A549 (cell line): ENCODE results near the gene ZP1. TPM values are rescaled to one million over a fixed set of nuclear protein-coding genes. Genes with fewer than 3 reads are reported as not detected.

Experiments
- ATAC-seq, 2 experiments: fragments of 200-7000 bp in 1 of 2; fragments of >200 bp in 1 of 2; cut with Nextera tagmentation in 1 of 2; cut with Tn5 transposase in 1 of 2; 3 replicates each; pipeline versions ENCODE4 v1.8.0 to v1.9.1; 2018 to 2020; ENCODE audit warnings: mild to moderate bottlenecking in 1 of 2, moderate library complexity in 1 of 2
- CTCF ChIA-PET: fragments of 300-600 bp; sonication (Branson Sonifier 250); formaldehyde crosslinking; extraction: SDS; loops from one replicate; lab custom pipeline; 2021; ENCODE audit warnings: antibody characterized with exemption, inconsistent platforms; lab: Yijun Ruan, JAX
- POLR2A ChIA-PET: fragments of 350-600 bp; formaldehyde crosslinking; extraction: SDS; loops from one replicate; lab custom pipeline; 2021; ENCODE audit warnings: antibody characterized with exemption, inconsistent platforms; lab: Yijun Ruan, JAX
- DNase-seq, 2 experiments: peaks; one replicate each; pipeline versions ENCODE4 v3.0.0 to v3.0.0-alpha.2; 2011 to 2016; ENCODE audit warnings: low read depth in 1 of 2, low spot score in 1 of 2
- FAIRE-seq: peaks from 2 replicates; lab custom pipeline; 2011; peaks lifted over from hg19 to GRCh38; lab: Jason Lieb, UNC
- H3K27ac ChIP-seq, 2 experiments: fragments of >200 bp; sonication (Bioruptor Twin); formaldehyde crosslinking; 3 replicates each; pipeline ENCODE4 v1.5.1; 2016 to 2017
- H3K4me1 ChIP-seq: fragments of >200 bp; sonication (Bioruptor Twin); formaldehyde crosslinking; 3 replicates; pipeline ENCODE4 v1.6.1; 2016
- H3K4me2 ChIP-seq: fragments of >200 bp; sonication (Bioruptor Twin); formaldehyde crosslinking; 3 replicates; pipeline ENCODE4 v1.6.1; 2016
- H3K4me3 ChIP-seq: fragments of >200 bp; sonication (Bioruptor Twin); formaldehyde crosslinking; 3 replicates; pipeline ENCODE4 v1.5.1; 2016
- H3K9me3 ChIP-seq: fragments of >200 bp; sonication (Bioruptor Twin); formaldehyde crosslinking; 3 replicates; pipeline ENCODE4 v1.6.1; 2016
- CHD2 ChIP-seq: fragments of 150-350 bp; IDR thresholded peaks from 2 replicates; pipeline ENCODE4 v1.6.1; 2014; ENCODE audit warnings: low read length; ENCODE audit not compliant: partially characterized antibody
- E2F6 ChIP-seq: IDR thresholded peaks from 2 replicates; pipeline ENCODE4 v1.6.1; 2012; ENCODE audit warnings: low read depth, borderline replicate concordance
- EHF ChIP-seq: fragments of 250-450 bp; sonication (Bioruptor Pico); IDR thresholded peaks from 2 replicates; pipeline ENCODE4 v1.5.0; 2020; ENCODE audit warnings: mild to moderate bottlenecking
- ELK1 ChIP-seq: fragments of 150-350 bp; IDR thresholded peaks from 2 replicates; pipeline ENCODE4 v1.6.1; 2014; ENCODE audit warnings: low read depth, mild to moderate bottlenecking, low read length
- FOSL2 ChIP-seq, 2 experiments: fragments of 450-650 bp in 1 of 2; fragments of >200 bp in 1 of 2; sonication (Bioruptor Twin) in 1 of 2; formaldehyde crosslinking; IDR thresholded peaks; 2 replicates each; pipeline versions ENCODE4 v1.5.0 to v1.6.1; 2016 to 2020; ENCODE audit warnings: mild to moderate bottlenecking in 1 of 2, moderate library complexity in 1 of 2
- GATA3 ChIP-seq: IDR thresholded peaks from 2 replicates; pipeline ENCODE4 v1.6.1; 2012; ENCODE audit warnings: borderline replicate concordance
- HDAC2 ChIP-seq: fragments of 200-600 bp; sonication (generic); IDR thresholded peaks from 2 replicates; pipeline ENCODE4 v1.6.1; 2016
- HMGXB4 ChIP-seq: fragments of 250-450 bp; sonication (Bioruptor Pico); IDR thresholded peaks from 2 replicates; pipeline ENCODE4 v1.5.0; 2021; ENCODE audit warnings: mild to moderate bottlenecking, moderate library complexity, borderline replicate concordance
- JUNB ChIP-seq: fragments of >200 bp; sonication (Bioruptor Twin); formaldehyde crosslinking; IDR thresholded peaks from 2 replicates; pipeline ENCODE4 v1.6.1; 2016
- KDM1A ChIP-seq: fragments of 200-600 bp; sonication (generic); IDR thresholded peaks from 2 replicates; pipeline ENCODE4 v1.6.1; 2016; ENCODE audit warnings: low read depth, mild to moderate bottlenecking
- MAZ ChIP-seq: fragments of 150-350 bp; IDR thresholded peaks from 2 replicates; pipeline ENCODE4 v1.6.1; 2014; ENCODE audit warnings: antibody characterized with exemption, low read depth, low read length, borderline replicate concordance
- NPAS2 ChIP-seq: fragments of 250-450 bp; sonication (Bioruptor Pico); IDR thresholded peaks from 2 replicates; pipeline ENCODE4 v1.8.0; 2022; ENCODE audit warnings: mild to moderate bottlenecking, moderate library complexity, borderline replicate concordance
- PBX3 ChIP-seq: IDR thresholded peaks from 2 replicates; pipeline ENCODE4 v1.6.1; 2012
- PHF8 ChIP-seq: fragments of 200-600 bp; sonication (generic); IDR thresholded peaks from 2 replicates; pipeline ENCODE4 v1.6.1; 2016; ENCODE audit warnings: low read depth, mild to moderate bottlenecking, antibody characterized with exemption, moderate library complexity, borderline replicate concordance
- RARB ChIP-seq: fragments of 250-450 bp; sonication (Bioruptor Pico); IDR thresholded peaks from 2 replicates; pipeline ENCODE4 v1.8.0; 2021; ENCODE audit warnings: mild to moderate bottlenecking, moderate library complexity
- RCOR1 ChIP-seq: fragments of 150-350 bp; IDR thresholded peaks from 2 replicates; pipeline ENCODE4 v1.6.1; 2014; ENCODE audit warnings: antibody characterized with exemption, low read length, low read depth
- RFX5 ChIP-seq: fragments of 450-650 bp; IDR thresholded peaks from 2 replicates; pipeline ENCODE4 v1.7.1; 2014; ENCODE audit warnings: antibody characterized with exemption, mild to moderate bottlenecking, moderate library complexity
- SREBF2 ChIP-seq: fragments of 450-650 bp; IDR thresholded peaks from 2 replicates; pipeline ENCODE4 v1.6.1; 2014; ENCODE audit warnings: mild to moderate bottlenecking, moderate library complexity
- TP53 ChIP-seq: fragments of 250-450 bp; sonication (Bioruptor Pico); IDR thresholded peaks from 2 replicates; pipeline ENCODE4 v1.5.0; 2021; ENCODE audit warnings: mild to moderate bottlenecking, moderate library complexity
- ZFP36 ChIP-seq: fragments of 450-650 bp; IDR thresholded peaks from 2 replicates; pipeline ENCODE4 v1.6.1; 2014; ENCODE audit warnings: borderline replicate concordance; ENCODE audit not compliant: partially characterized antibody
- WGBS: methylation state at CpG from one replicate; pipeline ENCODE4 v1.1.6; 2017; ENCODE audit errors: missing lambda C conversion rate; 5-methylcytosine and 5-hydroxymethylcytosine counted together
- polyA plus RNA-seq, 4 experiments: library from polyadenylated mRNA; depleted of rRNA in 3 of 4; stranded (reverse); fragments of >200 nt; fragmentation: RNase III in 1 of 4; extraction: RNeasy Plus Mini Kit Qiagen cat#74134 plus additional on column Dnase treatment in 1 of 4; gene quantifications; 2 replicates in 3 of 4; 3 replicates in 1 of 4; pipeline ENCODE4 v1.2.3, GENCODE V29; 2011 to 2017

ZP1 gene
- polyA plus RNA-seq, 2 of the 4 experiments (the other 2 are of a cell fraction), result 0.06 to 0.30 TPM

- Histone ChIP-seq H3K4me1 (peaks cover 29% of the 10 kb centered on the region), H3K9me3 (no peaks in the 10 kb centered on the region), H3K27ac (no peak overlapping the region), H3K4me3 (no peak overlapping the region), H3K4me2 (no peak overlapping the region)
- FAIRE-seq (no peak), ATAC-seq (no peak), DNase-seq (no peak)
- POLR2A ChIA-PET, result no interaction called here
- TF ChIP-seq SREBF2, result no peak
- no peak for TF ChIP-seq EHF (CRISPR knock-in tag)
- TF ChIP-seq HDAC2, result no peak
- no peak for TF ChIP-seq RARB
- TF ChIP-seq ELK1, result no peak
- no peak for TF ChIP-seq JUNB
- TF ChIP-seq PHF8, result no peak
- no peak for TF ChIP-seq PBX3
- TF ChIP-seq NPAS2 (CRISPR knock-in tag), result no peak
- no peak for TF ChIP-seq TP53 (CRISPR knock-in tag)
- TF ChIP-seq MAZ, result no peak
- no peak for TF ChIP-seq RFX5
- TF ChIP-seq CHD2, result no peak
- no peak for TF ChIP-seq E2F6
- no peak for TF ChIP-seq HMGXB4
- 80% methylated on average over 2 of the region's 2 CpGs for WGBS
- CTCF ChIA-PET, result interaction anchor here (0.9 to 3.8 kb wide), 4 partner anchors 9 to 89 kb away, joined by 3 to 11 read pairs (median 6); no protein-coding TSS in a partner anchor
Measured at GRCh38 chr11:60919956-60920355, 52.6 kb downstream of the ZP1 start.

- no peak for ATAC-seq
- POLR2A ChIA-PET, result no interaction called here
- no peak for DNase-seq
- CTCF ChIA-PET, result interaction anchor here (0.9 to 3.8 kb wide), 4 partner anchors 12 to 159 kb away, joined by 3 to 11 read pairs (median 6); no protein-coding TSS in a partner anchor
- WGBS, result 89% methylated on average over 11 of the region's 11 CpGs
- FAIRE-seq, result no peak
- Histone ChIP-seq H3K27ac (no peak overlapping the region), H3K4me3 (no peak overlapping the region), H3K9me3 (no peaks in the 10 kb centered on the region), H3K4me2 (no peak overlapping the region), H3K4me1 (peaks cover 32% of the 10 kb centered on the region)
- TF ChIP-seq ZFP36 (no peak), GATA3 (no peak), FOSL2 (IDR thresholded peaks at IDR 0.05) (no peak), FOSL2 (CRISPR knock-in tag; IDR thresholded peaks at IDR 0.05) (no peak), RCOR1 (no peak), KDM1A (no peak), HMGXB4 (no peak)
Measured at GRCh38 chr11:60921259-60921658, 53.9 kb downstream of the ZP1 start.
